Measurements from ENCODE around the gene HEBP1.

HEBP1 gene

DNA sequence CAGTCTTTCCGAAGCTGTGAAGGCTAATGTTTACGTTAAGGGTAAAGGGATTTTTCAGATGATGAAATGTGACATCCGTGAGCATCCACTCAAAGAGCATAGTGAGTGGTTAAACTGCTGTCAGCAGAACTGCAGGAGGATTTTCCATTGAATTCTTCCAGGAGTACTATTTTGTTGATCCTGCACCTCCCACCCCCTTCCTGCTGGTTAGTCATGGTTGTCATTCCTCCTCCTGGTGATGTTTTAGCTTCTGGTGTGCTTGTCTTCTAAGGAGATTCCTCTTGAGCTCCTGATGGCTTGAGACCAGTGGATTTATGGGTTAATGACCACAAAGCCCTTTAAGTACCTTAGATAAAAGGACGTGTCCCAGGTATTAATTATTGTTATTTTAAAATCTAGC lies 45.7 kb downstream of the HEBP1 start:
- ATAC-seq = no peak
- no peak for TF ChIP-seq SNAI2 (CRISPR knock-in tag; IDR thresholded peaks at IDR 0.05)
- no peak for TF ChIP-seq ARNTL (CRISPR knock-in tag; IDR thresholded peaks at IDR 0.05; ENCODE audit: borderline replicate concordance, low read depth)

DNA sequence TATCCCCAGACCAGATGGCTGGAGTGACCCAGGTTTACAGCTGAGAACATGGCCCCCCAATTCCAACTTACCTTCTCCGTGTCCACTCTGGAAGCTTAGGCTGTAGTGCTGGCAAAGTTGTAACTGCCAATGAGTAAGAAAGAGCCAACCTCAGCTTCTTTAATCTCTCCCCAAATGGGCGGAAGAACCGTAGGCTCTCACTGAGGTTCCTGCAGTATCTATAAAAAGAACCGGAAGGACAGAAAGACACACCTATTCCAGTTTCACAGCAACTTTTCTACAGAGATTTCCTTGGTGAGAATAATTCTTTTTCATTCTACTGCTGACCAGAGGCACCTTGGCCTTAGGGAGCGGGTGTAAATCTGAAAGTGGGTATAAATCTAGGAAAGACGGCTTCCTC lies 48.0 kb downstream of the HEBP1 start, which contains the start of gene GPRC5D:
Gene GPRC5D (minus strand): TSS at position 135 of the 400 bp plus-strand sequence. CDS start 1,786 bp downstream, outside the sequence.
- TF ChIP-seq TCF4 (CRISPR knock-in tag; IDR thresholded peaks at IDR 0.05; ENCODE audit: borderline replicate concordance) (no peak), ZFP3 (CRISPR knock-in tag; IDR thresholded peaks at IDR 0.05) (no peak), ISL1 (CRISPR knock-in tag; IDR thresholded peaks at IDR 0.05) (no peak), ZNF565 (CRISPR knock-in tag; conservative IDR thresholded peaks at IDR 0.05; ENCODE audit: low read depth) (no peak), RARB (CRISPR knock-in tag; IDR thresholded peaks at IDR 0.05) (no peak), ARNTL (CRISPR knock-in tag; IDR thresholded peaks at IDR 0.05; ENCODE audit: borderline replicate concordance, low read depth) (no peak)
- no peak for ATAC-seq

DNA sequence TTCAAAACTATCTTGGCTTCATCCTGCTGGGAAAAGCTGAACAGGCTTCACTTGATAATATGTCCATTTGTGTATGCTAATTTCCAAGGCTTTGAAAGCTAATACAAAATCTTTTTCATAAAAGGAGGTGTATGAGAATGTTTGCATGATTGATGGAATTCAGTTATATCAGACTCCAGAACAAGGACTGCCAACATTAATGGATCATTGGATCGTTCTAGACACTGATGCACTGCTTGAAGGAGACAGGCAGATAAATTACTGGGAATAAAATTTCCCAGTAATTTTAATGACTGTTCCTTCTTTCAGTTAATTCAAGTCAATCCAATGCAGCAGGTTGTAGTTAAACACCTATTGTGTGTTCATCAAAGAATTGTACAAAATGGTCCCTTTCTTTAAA lies 48.6 kb downstream of the HEBP1 start:
- no peak for ATAC-seq
- TF ChIP-seq ZNF70 (CRISPR knock-in tag; IDR thresholded peaks at IDR 0.05) (no peak), ESRRG (CRISPR knock-in tag; IDR thresholded peaks at IDR 0.05) (no peak), TOX (CRISPR knock-in tag; IDR thresholded peaks at IDR 0.05; ENCODE audit: borderline replicate concordance) (no peak), PPARA (CRISPR knock-in tag; IDR thresholded peaks at IDR 0.05; ENCODE audit: borderline replicate concordance) (no peak), ZNF565 (CRISPR knock-in tag; conservative IDR thresholded peaks at IDR 0.05; ENCODE audit: low read depth) (no peak), GLIS3 (CRISPR knock-in tag; IDR thresholded peaks at IDR 0.05) (no peak), OSR1 (CRISPR knock-in tag; IDR thresholded peaks at IDR 0.05) (no peak)

DNA sequence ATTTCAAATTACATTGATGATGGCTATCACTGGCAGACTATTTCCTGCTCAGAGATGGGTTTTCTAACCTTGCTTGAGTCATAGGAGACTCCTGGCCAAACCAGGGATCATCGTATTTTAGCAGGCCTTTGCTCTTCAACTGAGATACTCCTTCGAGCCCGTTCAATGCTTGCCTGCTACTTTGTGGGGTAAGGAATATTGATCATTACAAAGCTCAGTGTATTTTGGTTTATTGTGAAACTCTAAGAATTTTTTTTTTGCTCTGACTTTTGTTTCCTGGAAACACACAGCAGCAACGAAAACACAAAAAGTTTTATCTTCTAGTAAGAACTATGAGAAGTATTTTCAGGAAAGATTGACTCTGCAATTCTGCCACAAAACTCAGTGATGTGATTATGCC lies 52.2 kb downstream of the HEBP1 start:
- no peak for ATAC-seq
- no peak for TF ChIP-seq BACH2 (CRISPR knock-in tag; IDR thresholded peaks at IDR 0.05; ENCODE audit: borderline replicate concordance)
- TF ChIP-seq, protein P1, sequence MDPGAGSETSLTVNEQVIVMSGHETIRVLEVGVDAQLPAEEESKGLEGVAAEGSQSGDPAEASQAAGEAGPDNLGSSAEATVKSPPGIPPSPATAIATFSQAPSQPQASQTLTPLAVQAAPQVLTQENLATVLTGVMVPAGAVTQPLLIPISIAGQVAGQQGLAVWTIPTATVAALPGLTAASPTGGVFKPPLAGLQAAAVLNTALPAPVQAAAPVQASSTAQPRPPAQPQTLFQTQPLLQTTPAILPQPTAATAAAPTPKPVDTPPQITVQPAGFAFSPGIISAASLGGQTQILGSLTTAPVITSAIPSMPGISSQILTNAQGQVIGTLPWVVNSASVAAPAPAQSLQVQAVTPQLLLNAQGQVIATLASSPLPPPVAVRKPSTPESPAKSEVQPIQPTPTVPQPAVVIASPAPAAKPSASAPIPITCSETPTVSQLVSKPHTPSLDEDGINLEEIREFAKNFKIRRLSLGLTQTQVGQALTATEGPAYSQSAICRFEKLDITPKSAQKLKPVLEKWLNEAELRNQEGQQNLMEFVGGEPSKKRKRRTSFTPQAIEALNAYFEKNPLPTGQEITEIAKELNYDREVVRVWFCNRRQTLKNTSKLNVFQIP (CRISPR knock-in tag; IDR thresholded peaks at IDR 0.05; ENCODE audit: borderline replicate concordance, low read depth) = no peak
- TF ChIP-seq, protein P2, sequence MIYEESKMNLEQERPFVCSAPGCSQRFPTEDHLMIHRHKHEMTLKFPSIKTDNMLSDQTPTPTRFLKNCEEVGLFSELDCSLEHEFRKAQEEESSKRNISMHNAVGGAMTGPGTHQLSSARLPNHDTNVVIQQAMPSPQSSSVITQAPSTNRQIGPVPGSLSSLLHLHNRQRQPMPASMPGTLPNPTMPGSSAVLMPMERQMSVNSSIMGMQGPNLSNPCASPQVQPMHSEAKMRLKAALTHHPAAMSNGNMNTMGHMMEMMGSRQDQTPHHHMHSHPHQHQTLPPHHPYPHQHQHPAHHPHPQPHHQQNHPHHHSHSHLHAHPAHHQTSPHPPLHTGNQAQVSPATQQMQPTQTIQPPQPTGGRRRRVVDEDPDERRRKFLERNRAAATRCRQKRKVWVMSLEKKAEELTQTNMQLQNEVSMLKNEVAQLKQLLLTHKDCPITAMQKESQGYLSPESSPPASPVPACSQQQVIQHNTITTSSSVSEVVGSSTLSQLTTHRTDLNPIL (CRISPR knock-in tag; IDR thresholded peaks at IDR 0.05; ENCODE audit: low read depth) = no peak

DNA sequence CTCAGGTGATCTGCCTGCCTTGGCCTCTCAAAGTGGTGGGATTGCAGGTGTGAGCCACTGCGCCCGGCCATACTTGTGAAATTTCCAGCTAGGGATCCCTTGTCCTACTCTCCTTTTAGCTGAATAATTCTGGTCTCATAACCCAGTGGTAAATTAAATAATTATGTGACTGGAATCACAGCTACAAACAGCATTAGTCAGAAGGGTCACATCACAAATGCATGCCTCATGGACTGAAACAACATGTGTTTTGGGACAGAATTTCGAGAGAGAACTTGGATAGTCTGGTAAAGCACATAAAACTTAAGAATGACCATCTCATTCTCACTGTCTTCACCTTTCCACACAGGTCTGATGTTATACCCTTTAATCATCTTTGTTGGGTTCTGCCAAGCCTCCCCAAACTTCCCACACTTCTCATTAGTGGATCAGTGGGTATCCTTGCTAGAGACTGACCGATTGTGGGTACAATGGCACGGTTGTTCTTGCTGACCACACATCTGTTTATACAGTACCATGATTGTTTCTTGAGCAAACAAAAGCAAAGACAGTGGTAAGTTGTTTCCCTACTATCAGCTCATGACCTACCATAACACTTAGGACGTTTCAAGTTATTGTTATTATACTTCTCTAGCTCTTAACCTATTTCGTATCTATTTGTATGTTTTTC lies 53.2 kb downstream of the HEBP1 start:
- ATAC-seq = no peak
- TF ChIP-seq, protein P3, sequence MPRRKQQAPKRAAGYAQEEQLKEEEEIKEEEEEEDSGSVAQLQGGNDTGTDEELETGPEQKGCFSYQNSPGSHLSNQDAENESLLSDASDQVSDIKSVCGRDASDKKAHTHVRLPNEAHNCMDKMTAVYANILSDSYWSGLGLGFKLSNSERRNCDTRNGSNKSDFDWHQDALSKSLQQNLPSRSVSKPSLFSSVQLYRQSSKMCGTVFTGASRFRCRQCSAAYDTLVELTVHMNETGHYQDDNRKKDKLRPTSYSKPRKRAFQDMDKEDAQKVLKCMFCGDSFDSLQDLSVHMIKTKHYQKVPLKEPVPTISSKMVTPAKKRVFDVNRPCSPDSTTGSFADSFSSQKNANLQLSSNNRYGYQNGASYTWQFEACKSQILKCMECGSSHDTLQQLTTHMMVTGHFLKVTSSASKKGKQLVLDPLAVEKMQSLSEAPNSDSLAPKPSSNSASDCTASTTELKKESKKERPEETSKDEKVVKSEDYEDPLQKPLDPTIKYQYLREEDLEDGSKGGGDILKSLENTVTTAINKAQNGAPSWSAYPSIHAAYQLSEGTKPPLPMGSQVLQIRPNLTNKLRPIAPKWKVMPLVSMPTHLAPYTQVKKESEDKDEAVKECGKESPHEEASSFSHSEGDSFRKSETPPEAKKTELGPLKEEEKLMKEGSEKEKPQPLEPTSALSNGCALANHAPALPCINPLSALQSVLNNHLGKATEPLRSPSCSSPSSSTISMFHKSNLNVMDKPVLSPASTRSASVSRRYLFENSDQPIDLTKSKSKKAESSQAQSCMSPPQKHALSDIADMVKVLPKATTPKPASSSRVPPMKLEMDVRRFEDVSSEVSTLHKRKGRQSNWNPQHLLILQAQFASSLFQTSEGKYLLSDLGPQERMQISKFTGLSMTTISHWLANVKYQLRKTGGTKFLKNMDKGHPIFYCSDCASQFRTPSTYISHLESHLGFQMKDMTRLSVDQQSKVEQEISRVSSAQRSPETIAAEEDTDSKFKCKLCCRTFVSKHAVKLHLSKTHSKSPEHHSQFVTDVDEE (CRISPR knock-in tag; IDR thresholded peaks at IDR 0.05) = no peak
- TF ChIP-seq ESRRG (CRISPR knock-in tag; IDR thresholded peaks at IDR 0.05) = no peak
- TF ChIP-seq SNAI2 (CRISPR knock-in tag; IDR thresholded peaks at IDR 0.05) = no peak
- no peak for TF ChIP-seq RARB (CRISPR knock-in tag; IDR thresholded peaks at IDR 0.05)

DNA sequence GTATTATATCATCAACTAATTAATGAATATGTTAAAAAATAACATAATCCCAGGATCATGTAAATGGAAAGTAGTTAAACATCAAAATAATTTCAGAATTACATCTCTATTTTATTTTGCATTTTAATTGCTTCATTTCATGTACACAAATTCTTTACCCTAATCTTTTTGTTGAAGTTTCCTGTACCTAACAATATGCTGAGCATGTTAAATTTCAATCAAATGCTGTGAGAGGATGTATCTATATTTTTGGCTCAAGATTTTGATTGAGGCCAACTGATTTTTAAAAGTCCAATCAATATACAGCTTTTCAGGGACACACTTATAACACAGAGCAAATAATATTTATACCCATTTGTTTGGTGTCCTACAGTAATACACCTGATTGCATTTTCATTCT lies 54.5 kb downstream of the HEBP1 start:
- no peak for ATAC-seq
- TF ChIP-seq PPARA (CRISPR knock-in tag; IDR thresholded peaks at IDR 0.05; ENCODE audit: borderline replicate concordance) = no peak
- TF ChIP-seq, protein P4, sequence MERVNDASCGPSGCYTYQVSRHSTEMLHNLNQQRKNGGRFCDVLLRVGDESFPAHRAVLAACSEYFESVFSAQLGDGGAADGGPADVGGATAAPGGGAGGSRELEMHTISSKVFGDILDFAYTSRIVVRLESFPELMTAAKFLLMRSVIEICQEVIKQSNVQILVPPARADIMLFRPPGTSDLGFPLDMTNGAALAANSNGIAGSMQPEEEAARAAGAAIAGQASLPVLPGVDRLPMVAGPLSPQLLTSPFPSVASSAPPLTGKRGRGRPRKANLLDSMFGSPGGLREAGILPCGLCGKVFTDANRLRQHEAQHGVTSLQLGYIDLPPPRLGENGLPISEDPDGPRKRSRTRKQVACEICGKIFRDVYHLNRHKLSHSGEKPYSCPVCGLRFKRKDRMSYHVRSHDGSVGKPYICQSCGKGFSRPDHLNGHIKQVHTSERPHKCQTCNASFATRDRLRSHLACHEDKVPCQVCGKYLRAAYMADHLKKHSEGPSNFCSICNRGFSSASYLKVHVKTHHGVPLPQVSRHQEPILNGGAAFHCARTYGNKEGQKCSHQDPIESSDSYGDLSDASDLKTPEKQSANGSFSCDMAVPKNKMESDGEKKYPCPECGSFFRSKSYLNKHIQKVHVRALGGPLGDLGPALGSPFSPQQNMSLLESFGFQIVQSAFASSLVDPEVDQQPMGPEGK (CRISPR knock-in tag; IDR thresholded peaks at IDR 0.05; ENCODE audit: borderline replicate concordance) = no peak
- no peak for TF ChIP-seq ARNTL (CRISPR knock-in tag; IDR thresholded peaks at IDR 0.05; ENCODE audit: borderline replicate concordance, low read depth)
- TF ChIP-seq, protein P5, sequence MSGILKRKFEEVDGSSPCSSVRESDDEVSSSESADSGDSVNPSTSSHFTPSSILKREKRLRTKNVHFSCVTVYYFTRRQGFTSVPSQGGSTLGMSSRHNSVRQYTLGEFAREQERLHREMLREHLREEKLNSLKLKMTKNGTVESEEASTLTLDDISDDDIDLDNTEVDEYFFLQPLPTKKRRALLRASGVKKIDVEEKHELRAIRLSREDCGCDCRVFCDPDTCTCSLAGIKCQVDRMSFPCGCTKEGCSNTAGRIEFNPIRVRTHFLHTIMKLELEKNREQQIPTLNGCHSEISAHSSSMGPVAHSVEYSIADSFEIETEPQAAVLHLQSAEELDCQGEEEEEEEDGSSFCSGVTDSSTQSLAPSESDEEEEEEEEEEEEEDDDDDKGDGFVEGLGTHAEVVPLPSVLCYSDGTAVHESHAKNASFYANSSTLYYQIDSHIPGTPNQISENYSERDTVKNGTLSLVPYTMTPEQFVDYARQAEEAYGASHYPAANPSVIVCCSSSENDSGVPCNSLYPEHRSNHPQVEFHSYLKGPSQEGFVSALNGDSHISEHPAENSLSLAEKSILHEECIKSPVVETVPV (CRISPR knock-in tag; IDR thresholded peaks at IDR 0.05) = no peak
- TF ChIP-seq ZFP3 (CRISPR knock-in tag; IDR thresholded peaks at IDR 0.05) = no peak
- TF ChIP-seq SNAI2 (CRISPR knock-in tag; IDR thresholded peaks at IDR 0.05) = no peak
- no peak for TF ChIP-seq RARB (CRISPR knock-in tag; IDR thresholded peaks at IDR 0.05)
- no peak for TF ChIP-seq CSDC2 (CRISPR knock-in tag; IDR thresholded peaks at IDR 0.05)
- no peak for TF ChIP-seq ZFP30 (CRISPR knock-in tag; IDR thresholded peaks at IDR 0.05)
- TF ChIP-seq, protein P1 (CRISPR knock-in tag; IDR thresholded peaks at IDR 0.05; ENCODE audit: borderline replicate concordance, low read depth) = no peak
- TF ChIP-seq ZNF8 (CRISPR knock-in tag; IDR thresholded peaks at IDR 0.05) = no peak
- no peak for TF ChIP-seq OSR1 (CRISPR knock-in tag; IDR thresholded peaks at IDR 0.05)
